ENCODE results near the gene HOXB2.

DNA sequence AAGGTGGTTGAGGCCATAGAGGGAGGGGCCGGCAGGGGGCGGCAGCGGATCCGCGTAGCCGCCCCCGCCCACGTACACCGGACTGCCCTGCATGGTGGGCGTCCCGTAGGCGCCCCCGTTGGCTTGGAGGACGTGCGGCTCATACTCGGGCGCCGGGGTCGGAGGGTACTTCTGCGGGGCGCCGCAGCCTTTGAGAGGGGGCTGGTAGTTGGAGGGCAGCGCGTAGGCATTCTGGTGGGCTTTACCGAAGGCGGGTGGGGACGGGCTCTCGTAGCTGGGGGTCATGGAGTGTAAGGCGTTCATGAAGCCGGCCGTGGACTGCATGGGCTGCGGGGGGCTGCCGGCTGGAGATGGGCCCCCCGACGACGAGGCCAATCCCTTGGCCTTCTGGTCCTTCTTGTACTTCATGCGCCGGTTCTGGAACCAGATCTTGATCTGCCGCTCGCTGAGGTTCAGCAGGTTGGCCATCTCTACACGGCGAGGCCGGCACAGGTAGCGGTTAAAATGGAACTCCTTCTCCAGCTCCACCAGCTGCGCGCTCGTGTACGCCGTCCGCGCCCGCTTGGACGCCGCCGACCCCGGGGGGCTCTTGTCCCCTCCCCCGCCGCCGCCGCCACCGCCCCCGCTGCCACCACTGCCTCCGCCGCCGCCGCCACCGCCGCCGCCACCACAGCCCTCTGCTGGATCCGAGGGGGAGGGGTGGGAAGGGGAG, 5.7 kb upstream of the HOXB2 start:
- TF ChIP-seq, protein P1, sequence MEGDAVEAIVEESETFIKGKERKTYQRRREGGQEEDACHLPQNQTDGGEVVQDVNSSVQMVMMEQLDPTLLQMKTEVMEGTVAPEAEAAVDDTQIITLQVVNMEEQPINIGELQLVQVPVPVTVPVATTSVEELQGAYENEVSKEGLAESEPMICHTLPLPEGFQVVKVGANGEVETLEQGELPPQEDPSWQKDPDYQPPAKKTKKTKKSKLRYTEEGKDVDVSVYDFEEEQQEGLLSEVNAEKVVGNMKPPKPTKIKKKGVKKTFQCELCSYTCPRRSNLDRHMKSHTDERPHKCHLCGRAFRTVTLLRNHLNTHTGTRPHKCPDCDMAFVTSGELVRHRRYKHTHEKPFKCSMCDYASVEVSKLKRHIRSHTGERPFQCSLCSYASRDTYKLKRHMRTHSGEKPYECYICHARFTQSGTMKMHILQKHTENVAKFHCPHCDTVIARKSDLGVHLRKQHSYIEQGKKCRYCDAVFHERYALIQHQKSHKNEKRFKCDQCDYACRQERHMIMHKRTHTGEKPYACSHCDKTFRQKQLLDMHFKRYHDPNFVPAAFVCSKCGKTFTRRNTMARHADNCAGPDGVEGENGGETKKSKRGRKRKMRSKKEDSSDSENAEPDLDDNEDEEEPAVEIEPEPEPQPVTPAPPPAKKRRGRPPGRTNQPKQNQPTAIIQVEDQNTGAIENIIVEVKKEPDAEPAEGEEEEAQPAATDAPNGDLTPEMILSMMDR (IDR thresholded peaks at IDR 0.05), result no peak
- TF ChIP-seq POLR2AphosphoS5 (IDR thresholded peaks at IDR 0.05) (no peak), POLR2A (IDR thresholded peaks at IDR 0.05) (no peak)

Data from prostate gland (tissue), 2 donors.